Pons (tissue), 1 donor: ENCODE measurements around the gene SH3RF2.
"Not testable (repeated sequence)": the region's sequence is repeated elsewhere in the genome, so short reads cannot be mapped to it uniquely, and the experiment has no call there.

Source experiments
- DNase-seq: peaks from one replicate; pipeline ENCODE4 v3.0.0-alpha.2; 2016; ENCODE audit warnings: low spot score

SH3RF2 gene

DNA sequence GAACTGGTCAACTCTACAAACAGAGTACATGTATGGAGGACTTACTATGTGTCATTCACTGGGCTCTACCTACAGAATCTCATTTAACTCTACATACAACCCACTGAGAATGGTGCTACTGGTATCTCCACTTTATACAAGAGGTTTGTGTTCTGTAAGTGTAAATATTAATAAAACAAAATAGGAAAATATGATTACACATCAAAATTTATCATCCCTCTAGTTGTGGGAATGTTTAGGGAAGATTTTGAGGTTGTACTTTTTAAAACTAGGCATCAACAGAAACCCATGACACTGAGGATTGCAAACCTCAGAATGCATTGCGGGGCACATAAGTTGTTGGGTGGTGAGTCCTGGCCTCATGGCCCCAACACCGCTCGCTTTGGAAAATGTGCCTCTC is 11.7 kb downstream of the SH3RF2 start:
- DNase-seq = no peak

GRCh38 chr5:145948921-145949320 is 12.5 kb downstream of the SH3RF2 start:
- DNase-seq = no peak

DNA sequence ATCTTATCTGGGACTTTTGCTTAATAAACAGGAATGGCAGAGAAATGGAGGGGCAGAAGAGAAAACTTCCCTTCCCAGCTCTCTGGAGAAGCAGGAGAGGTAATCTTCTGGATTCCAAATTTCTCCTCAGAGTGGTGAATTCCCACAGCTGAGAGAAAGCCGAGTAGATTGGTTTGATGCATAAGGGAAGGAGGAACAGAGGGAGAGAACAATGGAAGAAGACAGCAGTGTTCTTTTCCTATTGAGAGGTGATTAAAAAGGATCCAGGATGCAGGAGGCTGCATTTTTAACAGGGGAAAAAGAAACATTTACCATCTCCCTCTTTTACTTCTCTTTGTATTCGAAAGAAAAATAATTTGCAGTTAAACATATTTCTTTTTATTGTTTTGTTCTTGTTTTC is 13.1 kb downstream of the SH3RF2 start:
- no peak for DNase-seq

- no peak for DNase-seq
Observed at GRCh38 chr5:145951071-145951470, 14.7 kb downstream of the SH3RF2 start.

DNA sequence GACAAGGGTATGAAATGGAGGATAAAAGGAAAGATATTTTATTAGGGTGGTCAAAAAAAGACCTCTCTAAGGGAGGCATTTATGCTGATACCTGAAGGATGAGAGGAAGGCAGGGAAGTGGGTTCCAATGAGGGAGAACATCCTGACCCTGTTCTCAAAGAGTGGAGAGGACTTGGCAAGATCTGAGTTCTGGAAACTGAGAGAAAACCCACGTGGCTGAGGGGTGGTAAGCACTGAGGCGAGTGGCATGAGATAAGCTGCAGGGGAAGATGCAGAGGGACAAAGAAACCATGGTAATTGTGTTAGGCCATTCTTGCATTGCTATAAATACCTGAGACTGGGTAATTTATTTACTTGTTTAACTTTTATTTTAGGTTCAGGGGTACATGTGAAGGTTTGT is 16.8 kb downstream of the SH3RF2 start:
- no peak for DNase-seq

- DNase-seq = not testable (repeated sequence)
Observed at GRCh38 chr5:145954140-145954539, 17.8 kb downstream of the SH3RF2 start.

DNA sequence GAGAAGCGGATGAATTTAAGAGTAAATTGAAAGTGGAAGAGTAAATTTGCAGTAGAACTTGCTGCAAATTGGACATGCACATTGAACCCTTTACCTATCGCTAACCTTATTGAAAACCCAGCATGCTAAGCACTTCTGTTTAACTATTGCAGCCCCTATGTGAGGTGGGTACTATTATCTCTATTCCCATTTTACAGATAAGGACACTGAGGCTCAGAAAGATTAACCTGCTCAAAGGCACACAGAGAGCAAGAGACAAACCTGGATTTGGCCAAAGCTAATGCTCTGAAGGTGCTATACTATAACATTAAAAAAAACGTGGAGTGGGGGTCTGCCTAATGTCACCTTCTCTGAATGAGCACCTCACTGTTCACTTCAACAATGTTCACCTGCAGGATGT is 21.0 kb downstream of the SH3RF2 start:
- DNase-seq = no peak

DNA sequence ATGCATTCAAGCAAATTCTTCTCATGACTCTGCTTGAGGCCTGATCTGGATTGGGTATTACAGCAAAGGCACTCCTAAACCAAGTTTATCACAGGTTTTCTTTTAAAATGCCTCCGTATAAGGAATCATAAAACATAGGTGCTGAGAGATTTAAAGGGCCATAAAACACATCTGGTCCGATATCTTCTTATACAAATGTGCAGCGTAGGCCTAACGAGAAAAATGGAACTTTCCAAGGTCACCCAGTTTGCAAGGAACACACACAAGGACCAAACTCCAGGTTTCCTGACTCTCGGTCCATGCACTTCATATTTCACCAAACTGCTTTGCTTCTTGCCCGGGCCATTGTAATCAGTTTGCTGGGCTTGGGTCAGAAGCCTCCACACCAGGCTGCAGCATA is 22.1 kb downstream of the SH3RF2 start:
- no peak for DNase-seq

DNA sequence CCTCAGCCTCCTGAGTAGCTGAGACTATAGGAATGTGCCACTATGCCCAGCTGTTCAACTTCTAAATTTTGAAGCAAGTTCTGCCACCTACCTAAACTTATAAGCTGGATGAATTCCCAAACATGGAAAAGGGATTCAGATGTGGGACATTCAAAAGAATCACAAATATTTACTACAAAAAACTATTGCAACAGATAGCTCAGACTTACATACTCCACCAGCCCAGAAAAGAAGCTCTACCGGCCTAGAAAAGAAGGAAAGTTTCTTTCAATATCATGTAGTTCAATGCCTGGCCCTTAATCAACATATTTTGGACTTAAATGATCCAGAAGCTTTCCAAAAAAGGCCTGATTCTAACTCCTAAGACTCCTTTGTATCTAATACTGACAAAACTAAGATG is 23.8 kb downstream of the SH3RF2 start:
- no peak for DNase-seq

GRCh38 chr5:145960848-145961600 is 24.6 kb downstream of the SH3RF2 start:
- no peak for DNase-seq

DNA sequence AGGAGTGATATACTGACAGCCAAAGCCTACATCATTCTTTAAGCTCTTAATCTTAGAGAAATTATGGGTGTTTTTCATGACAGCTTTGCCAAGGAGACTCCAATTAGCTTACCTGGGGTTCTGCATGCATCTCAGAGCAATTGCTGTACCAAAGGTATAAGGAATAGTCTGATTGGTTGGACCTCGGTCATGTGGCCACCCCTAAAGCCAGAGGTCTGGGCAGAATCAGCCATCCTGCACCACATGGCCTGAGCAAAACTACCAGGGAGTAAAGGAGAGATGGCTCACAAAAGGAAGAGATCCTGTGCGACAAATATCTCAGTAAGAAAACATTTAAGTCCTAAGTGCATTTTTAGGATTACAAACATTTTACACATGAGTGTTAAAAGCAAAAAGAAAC is 25.6 kb downstream of the SH3RF2 start:
- no peak for DNase-seq

DNA sequence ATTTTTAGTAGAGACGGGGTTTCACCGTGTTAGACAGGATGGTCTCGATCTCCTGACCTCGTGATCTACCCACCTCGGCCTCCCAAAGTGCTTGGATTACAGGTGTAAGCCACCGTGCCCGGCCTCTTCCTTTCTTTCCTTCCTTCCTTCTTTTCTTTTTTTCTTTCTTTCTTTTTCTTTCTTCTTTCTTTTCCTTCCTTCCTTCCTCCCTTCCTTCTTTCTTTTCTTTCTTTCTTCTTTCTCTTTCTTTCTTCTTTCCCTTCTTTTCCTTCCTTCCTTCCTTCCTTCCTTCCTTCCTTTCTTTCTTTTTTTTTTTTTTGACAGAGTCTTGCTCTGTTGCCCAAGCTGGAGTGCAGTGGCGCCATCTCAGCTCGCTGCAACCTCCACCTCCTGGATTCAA is 27.6 kb downstream of the SH3RF2 start:
- not testable (repeated sequence) for DNase-seq

- DNase-seq = no peak
Observed at GRCh38 chr5:145965804-145966203, 29.4 kb downstream of the SH3RF2 start.

- DNase-seq = no peak
Observed at GRCh38 chr5:145967296-145967695, 30.9 kb downstream of the SH3RF2 start.

GRCh38 chr5:145968970-145969713 is 32.8 kb downstream of the SH3RF2 start:
- DNase-seq = no peak

DNA sequence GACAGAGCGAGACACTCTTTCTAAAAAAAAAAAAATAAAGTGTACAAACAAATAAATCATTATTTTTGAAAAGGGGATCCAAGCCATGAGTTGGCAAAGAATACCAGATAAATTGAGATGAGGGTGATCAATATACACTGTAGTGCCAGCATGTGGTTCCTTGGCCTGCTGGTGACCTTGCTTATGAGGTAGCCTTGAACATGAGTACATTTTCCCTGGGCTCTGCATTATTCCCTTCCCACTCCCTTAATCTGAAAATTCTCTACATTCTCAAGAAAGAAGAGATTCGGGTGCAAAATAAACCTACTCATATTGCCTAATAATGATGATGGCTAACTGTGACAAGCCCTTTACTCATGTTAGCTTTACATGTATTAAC is 33.3 kb downstream of the SH3RF2 start:
- DNase-seq = no peak

DNA sequence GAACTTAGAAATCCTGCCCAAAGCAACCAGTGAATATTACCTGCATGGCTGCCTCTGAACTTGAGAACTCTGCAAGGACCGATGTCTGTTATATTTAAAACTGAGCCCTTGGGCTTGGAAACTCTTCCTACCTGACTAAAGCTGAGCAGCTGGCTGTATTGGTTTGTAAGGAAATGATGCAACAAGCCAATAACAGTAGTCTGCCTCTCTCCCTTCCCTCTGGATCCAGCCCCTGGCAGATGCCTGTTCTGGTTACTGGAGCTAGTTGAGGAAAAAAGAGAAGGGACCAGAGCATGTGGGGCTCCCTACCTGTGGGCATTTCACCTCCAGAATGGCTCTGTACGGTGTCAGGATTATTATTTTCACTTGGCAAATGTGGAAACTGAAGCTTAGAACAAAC is 34.7 kb downstream of the SH3RF2 start:
- no peak for DNase-seq

DNA sequence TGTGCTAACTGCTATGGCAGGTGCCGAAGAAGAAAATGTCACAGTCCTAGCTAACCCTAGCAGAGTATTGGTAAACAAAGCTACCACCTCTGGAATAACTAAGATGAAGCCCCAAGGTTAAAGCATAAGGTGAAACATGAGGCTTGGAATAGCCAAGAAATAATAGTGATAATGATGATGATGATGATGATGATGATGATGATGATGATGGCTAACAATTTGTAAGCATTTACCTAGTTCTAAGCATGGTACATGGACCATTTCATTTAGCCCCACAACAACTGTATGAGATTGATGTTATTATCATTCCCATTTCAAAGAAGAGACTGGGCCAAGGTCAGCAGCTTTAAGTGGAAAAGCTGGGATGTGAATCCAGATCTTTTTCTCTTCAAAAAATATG is 35.3 kb downstream of the SH3RF2 start:
- DNase-seq = no peak

DNA sequence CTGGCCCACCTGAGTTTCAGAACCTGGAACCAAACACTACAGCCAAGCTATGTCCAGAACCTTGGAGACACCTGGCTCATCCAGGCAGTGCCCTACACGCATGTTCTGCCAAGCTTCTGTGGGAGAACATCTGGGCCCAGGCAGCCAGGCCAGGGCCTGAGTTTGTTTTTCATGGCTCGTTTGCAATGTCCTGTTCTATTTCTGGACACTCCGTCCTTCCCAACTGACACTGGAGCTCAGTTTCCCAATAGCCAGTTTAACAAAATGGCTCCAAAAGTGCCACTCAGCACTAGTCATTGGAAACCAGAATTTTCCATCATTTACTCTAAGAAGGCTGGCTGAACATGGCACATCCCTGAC is 38.6 kb downstream of the SH3RF2 start:
- DNase-seq = no peak

DNA sequence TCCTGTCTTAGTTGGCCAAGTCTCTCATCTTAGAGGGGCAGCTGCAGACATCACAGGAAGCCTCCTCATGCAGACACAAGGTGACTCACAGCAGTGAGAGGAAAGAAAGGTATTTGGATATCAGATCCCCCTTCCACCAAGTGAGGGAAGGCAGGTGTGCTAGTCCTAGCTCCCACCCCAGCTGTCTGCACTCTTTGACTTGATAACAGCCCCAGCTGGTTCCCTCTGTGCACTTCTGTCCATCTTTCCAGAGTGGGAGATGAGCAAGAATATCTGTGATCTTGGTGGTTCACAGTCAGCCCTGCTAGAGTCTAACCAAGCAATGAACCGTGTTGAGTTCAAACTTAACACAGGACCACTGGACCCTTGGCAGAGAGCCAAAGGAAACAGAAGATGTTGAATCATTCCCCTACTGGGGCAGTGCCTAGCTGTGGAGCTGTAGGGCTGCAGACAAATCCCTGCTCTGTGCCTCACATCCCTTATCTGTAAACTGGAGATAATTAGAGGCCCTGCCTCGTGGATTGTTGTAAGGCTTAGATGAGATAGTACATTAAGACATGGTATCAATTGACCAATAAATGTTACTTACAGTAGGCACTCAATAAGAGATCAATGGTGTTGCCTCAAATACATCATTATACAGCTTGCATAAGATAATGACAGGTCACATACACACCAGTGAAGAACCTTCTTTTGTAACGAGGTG is 39.1 kb downstream of the SH3RF2 start:
- DNase-seq = no peak

GRCh38 chr5:145976431-145977155 is 40.2 kb downstream of the SH3RF2 start:
- DNase-seq = no peak

DNA sequence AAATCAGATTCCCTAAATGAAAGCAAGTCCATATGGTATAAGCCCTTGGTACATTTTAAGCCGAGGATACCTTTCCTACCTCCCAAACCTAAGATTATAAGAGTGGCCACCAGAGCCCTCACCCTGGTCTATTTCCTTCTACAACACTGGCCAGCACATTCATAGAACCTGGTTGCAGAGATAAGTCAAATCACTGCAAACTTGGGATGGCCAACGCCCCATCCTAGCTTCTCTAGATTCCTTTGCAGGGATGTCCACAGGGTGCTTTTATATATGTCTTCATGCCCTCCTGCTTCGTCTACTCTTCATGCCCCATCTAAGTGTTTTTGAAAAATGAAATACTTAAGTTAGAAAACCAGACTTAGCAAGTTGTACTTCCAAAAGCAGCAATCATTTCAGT is 41.8 kb downstream of the SH3RF2 start:
- DNase-seq = no peak

DNA sequence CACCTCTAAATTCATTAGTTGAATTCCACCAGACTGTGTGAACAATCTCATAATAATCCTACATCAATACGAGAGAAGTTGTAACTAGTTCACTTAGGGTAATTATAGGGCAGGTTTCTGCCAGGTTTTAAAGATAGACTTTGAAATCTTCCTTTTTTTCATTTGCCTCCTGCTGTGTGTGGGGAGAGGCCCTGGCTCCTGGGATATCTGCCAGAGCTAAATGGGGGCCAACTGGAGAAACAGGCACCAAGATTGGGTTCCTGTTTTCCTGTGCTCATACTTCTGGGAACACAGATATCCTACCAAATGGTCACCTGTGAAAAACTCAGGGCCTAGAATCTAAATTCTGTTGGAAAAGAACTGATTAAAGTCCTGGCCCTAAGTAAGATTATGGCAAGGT is 42.3 kb downstream of the SH3RF2 start:
- no peak for DNase-seq
